Measurements from ENCODE around the gene C2orf15.
A peak's percentile ranks its signal among the peaks of the same experiment; 100 is the strongest.

Gene C2orf15

DNA sequence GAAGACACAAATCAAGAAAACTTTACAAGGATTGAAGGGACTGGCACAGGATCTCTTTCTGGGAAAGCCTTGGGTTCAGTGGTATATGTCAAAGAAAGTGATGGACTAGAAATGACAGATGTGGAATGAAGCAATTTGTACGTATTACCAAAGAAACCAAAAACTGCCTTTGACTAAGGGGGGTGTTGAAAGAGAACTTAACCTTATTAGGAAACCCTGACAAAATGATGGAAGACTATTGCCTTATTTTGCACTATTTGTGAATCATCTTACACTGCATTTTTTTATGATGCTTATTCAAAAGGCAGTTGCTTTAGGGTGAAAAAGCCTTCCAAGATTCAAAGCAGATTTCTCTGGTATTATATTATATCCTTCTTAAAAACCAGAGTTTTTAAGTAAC, 9.2 kb downstream of the C2orf15 start:
- no peak for DNase-seq (ENCODE audit: low read depth)
- in situ Hi-C loops (cut with HindIII; ENCODE audit: low sequenced_read_pairs), result no loop called here
- no peak overlapping the region for H3K4me3 ChIP-seq (ENCODE audit: low read depth, low read length)
- TF ChIP-seq, protein P1, sequence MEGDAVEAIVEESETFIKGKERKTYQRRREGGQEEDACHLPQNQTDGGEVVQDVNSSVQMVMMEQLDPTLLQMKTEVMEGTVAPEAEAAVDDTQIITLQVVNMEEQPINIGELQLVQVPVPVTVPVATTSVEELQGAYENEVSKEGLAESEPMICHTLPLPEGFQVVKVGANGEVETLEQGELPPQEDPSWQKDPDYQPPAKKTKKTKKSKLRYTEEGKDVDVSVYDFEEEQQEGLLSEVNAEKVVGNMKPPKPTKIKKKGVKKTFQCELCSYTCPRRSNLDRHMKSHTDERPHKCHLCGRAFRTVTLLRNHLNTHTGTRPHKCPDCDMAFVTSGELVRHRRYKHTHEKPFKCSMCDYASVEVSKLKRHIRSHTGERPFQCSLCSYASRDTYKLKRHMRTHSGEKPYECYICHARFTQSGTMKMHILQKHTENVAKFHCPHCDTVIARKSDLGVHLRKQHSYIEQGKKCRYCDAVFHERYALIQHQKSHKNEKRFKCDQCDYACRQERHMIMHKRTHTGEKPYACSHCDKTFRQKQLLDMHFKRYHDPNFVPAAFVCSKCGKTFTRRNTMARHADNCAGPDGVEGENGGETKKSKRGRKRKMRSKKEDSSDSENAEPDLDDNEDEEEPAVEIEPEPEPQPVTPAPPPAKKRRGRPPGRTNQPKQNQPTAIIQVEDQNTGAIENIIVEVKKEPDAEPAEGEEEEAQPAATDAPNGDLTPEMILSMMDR (IDR thresholded peaks at IDR 0.05; ENCODE audit: low read depth, low read length, missing control alignments), result no peak

DNA sequence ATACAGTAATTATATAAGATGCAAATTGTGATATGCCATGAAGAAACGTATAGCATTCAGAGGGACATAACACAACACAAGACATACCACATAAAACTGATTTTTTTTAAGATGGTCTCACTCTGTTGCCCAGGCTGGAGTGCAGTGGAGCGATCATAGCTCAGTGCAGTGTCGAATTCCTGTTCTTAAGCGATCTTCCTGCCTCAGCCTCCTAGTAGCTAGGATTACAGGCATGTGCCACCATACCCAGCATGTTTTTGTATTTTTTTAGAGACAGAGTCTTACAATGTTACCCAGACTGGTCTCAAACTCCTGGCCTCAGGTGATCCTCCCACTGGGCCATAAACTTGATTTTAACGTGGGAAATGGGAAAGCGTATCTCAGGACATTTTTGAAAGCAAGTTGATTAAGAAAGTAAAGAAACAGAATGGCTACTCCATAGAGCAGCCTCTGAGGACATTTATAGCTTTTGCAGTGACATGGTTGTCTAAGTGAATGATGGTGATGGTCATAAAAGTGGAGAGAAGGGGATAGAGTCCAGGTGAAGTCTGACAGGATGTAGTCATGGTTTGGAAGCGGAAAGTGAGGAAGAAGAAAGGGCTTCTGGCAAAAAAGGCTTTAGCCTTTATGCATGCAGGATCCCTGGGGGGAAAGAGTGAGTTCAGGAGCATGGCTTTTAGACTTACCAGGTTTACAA, 10.8 kb downstream of the C2orf15 start:
- TF ChIP-seq, protein P1 (IDR thresholded peaks at IDR 0.05; ENCODE audit: low read depth, low read length, missing control alignments), result no peak
- H3K4me3 ChIP-seq (ENCODE audit: low read depth, low read length), result no peak overlapping the region
- in situ Hi-C loops (cut with HindIII; ENCODE audit: low sequenced_read_pairs), result no loop called here
- DNase-seq (ENCODE audit: low read depth), result no peak

DNA sequence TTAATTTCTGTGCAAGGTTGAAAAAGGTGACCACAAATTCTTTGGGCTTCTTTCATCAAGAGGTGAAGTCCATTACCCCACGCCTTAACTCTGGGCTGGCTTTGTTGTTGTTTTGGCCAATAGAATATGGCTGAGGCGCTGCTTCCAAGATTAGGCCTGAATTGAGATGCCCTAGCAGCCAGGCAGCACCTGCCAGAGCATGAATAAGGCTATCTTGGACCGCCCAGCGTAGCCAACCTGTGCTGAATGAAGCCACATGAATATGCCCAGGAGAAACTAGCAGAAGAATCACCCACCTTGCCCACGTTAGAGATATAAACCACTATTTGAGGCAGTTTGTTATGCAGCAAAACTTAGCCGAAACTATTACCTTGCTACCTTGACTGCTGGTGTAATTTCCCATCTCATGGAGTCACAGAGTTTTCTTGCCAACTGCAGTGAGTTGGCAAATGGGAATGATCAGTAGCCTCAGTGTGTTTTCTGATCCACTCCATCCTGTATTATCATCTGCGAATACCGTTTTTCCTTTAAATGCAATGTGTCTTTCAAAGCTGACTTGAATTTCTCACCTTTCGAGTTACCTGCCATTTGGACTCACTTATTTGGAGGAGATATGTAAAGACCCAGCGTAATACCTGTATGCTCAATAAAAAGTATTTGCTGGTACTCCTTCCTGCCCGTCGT, 12.6 kb downstream of the C2orf15 start:
- no peak for DNase-seq (ENCODE audit: low read depth)
- in situ Hi-C loops (cut with HindIII; ENCODE audit: low sequenced_read_pairs), result no loop called here

DNA sequence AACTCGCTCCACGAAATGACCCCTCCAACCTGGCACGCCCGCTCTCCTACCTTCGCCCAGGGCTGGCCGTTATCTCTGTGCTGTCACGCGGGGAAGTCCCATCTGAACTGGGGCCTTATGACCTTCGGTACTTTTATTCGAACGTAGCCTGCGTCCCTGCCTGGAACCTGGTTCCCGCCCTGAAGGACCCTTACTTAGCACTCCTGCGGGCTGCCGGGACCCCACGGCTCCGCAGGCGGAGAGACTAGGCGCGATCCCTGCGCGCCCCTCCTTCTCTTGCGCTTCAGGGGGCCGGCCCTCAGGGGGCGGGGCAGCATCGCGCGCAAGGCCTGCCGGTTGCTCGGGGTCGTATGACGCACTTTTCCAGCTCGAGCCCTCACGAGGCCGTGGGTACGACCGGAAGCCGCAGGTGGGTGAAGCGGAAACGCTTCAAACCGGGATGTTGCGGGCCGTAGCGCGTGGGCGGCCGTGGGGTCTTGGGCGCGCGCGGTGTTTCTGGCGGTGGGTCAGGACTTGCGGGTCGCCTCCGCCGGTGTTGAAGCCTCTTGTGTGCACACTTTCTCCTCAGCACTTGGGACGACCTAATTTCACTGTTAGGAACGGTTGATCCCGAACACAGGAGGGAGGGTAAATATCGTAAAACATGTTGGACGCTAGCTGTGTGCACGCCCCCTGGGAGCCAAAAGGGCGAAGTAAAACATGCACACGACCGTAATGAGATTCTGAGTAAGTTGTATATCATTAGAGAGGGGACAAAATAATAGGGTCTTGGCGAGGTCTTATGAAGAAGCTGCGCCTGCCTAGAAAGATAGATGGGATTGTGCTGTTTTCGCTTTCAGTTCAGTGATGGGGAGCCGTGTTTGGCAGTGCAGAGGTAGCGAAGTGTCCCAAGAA, 13.4 kb downstream of the C2orf15 start, which contains the start of the genes LIPT1 and TSGA10:
Gene LIPT1, plus strand, starts transcription at position 325 of the 894 bp plus-strand sequence. CDS start 6,991 bp downstream, outside the sequence.
Gene TSGA10, minus strand, starts transcription at position 300 of the 894 bp plus-strand sequence. CDS start 45,503 bp downstream, outside the sequence.
- H3K4me3 ChIP-seq (ENCODE audit: low read depth, low read length), result peak within 1 kb of the TSS; percentile 85
- in situ Hi-C loops (cut with HindIII; ENCODE audit: low sequenced_read_pairs), result no loop called here
- peak; percentile 60 for DNase-seq (ENCODE audit: low read depth)
- TF ChIP-seq, protein P1 (IDR thresholded peaks at IDR 0.05; ENCODE audit: low read depth, low read length, missing control alignments), result peak; percentile 8

More for the DNA sequence above, 12.6 kb downstream of the C2orf15 start:
- TF ChIP-seq, protein P1 (IDR thresholded peaks at IDR 0.05; ENCODE audit: low read depth, low read length, missing control alignments), result no peak
- H3K4me3 ChIP-seq (ENCODE audit: low read depth, low read length), result peak overlapping the region; percentile 85

DNA sequence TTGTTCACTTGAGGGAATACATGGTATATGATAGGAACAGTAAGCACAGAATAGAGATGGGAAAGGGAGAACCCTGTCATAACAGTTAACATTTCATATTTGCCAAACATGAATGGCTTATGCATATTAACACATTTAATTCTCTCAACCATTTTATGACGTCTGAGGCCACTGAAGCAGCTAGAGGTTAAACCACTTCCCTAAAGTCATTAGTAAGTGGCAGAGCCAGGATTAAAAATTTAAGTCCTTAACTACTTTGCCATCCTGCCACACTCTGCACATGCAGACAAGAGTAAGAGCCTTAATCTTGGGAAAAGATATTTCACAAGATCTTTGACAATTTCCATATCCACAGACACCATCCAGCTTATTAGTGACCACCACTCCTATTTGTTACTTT, 15.4 kb downstream of the C2orf15 start:
- TF ChIP-seq, protein P1 (IDR thresholded peaks at IDR 0.05; ENCODE audit: low read depth, low read length, missing control alignments), result no peak
- H3K4me3 ChIP-seq (ENCODE audit: low read depth, low read length), result no peak overlapping the region
- DNase-seq (ENCODE audit: low read depth), result no peak
- in situ Hi-C loops (cut with HindIII; ENCODE audit: low sequenced_read_pairs), result no loop called here

DNA sequence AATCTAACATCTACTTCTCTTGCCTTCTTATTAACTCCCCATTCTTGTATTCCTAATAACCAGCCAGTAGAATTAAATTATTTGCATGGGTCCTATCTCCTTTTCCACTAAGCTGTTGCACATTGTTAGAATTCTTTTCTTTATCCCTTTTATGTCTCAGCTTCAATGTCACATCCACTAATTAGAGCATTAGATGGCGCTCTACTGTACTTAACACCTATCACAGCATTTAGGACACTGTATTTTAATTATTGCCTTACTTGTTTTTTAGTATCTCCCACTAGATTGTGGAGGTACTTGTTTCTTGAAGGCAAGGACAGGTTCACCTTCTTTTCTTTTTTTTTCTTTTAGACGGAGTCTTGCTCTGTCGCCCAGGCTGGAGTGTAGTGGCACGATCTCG, 17.1 kb downstream of the C2orf15 start:
- in situ Hi-C loops (cut with HindIII; ENCODE audit: low sequenced_read_pairs), result no loop called here
- TF ChIP-seq, protein P1 (IDR thresholded peaks at IDR 0.05; ENCODE audit: low read depth, low read length, missing control alignments), result no peak
- DNase-seq (ENCODE audit: low read depth), result no peak
- H3K4me3 ChIP-seq (ENCODE audit: low read depth, low read length), result no peak overlapping the region
